Right lobe of liver (tissue), 4 donors: ENCODE data around the gene NCKAP5.

Experiments used
- CTCF ChIP-seq, 4 donors: fragments of 200-600 bp in 3 of 4; fragments of 450-650 bp in 1 of 4; IDR thresholded peaks; one replicate each; pipeline versions ENCODE4 v1.5.1 to v1.8.0; 2016 to 2022; ENCODE audit warnings: antibody characterized with exemption in 4 of 4, mild to moderate bottlenecking in 2 of 4
- POLR2A ChIP-seq: fragments of 450-650 bp; IDR thresholded peaks from one replicate; pipeline ENCODE4 v1.6.1; 2017; ENCODE audit warnings: antibody characterized with exemption, mild to moderate bottlenecking
- donor health status: DM: no; HTN: no; CAD: no.
- donor health status: DM: no; HTN: no; CAD: no.
- donor health status: DM: no; HTN: yes; CAD: no.

GRCh38 chr2:132813422-132813821 lies 754.8 kb downstream of the NCKAP5 start:
- TF ChIP-seq POLR2A, result no peak
- no peak for TF ChIP-seq CTCF (IDR thresholded peaks at IDR 0.05)
